IPS-18a (cell line): ENCODE measurements around the gene FAM234A.

Experiments used
- H3K27ac ChIP-seq: one replicate; pipeline ENCODE4 v1.5.1; 2013; ENCODE audit warnings: low read length
- H3K27me3 ChIP-seq: one replicate; pipeline ENCODE4 v1.6.1; 2013; ENCODE audit warnings: mild to moderate bottlenecking, low read length; ENCODE audit not compliant: control insufficient read depth, insufficient read depth
- H3K36me3 ChIP-seq: one replicate; pipeline ENCODE4 v1.6.1; 2013; ENCODE audit warnings: low read depth, low read length; ENCODE audit not compliant: control insufficient read depth
- H3K4me1 ChIP-seq: one replicate; pipeline ENCODE4 v1.6.1; 2013; ENCODE audit warnings: low read depth, low read length; ENCODE audit not compliant: control insufficient read depth
- H3K4me3 ChIP-seq: one replicate; pipeline ENCODE4 v1.5.1; 2013; ENCODE audit warnings: low read length
- H3K9ac ChIP-seq: one replicate; pipeline ENCODE4 v1.6.1; 2013; ENCODE audit warnings: mild to moderate bottlenecking, low read length, moderate library complexity
- H3K9me3 ChIP-seq: one replicate; pipeline ENCODE4 v1.6.1; 2013; ENCODE audit warnings: low read depth, low read length; ENCODE audit not compliant: control insufficient read depth

Gene FAM234A, protein sequence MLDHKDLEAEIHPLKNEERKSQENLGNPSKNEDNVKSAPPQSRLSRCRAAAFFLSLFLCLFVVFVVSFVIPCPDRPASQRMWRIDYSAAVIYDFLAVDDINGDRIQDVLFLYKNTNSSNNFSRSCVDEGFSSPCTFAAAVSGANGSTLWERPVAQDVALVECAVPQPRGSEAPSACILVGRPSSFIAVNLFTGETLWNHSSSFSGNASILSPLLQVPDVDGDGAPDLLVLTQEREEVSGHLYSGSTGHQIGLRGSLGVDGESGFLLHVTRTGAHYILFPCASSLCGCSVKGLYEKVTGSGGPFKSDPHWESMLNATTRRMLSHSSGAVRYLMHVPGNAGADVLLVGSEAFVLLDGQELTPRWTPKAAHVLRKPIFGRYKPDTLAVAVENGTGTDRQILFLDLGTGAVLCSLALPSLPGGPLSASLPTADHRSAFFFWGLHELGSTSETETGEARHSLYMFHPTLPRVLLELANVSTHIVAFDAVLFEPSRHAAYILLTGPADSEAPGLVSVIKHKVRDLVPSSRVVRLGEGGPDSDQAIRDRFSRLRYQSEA

DNA sequence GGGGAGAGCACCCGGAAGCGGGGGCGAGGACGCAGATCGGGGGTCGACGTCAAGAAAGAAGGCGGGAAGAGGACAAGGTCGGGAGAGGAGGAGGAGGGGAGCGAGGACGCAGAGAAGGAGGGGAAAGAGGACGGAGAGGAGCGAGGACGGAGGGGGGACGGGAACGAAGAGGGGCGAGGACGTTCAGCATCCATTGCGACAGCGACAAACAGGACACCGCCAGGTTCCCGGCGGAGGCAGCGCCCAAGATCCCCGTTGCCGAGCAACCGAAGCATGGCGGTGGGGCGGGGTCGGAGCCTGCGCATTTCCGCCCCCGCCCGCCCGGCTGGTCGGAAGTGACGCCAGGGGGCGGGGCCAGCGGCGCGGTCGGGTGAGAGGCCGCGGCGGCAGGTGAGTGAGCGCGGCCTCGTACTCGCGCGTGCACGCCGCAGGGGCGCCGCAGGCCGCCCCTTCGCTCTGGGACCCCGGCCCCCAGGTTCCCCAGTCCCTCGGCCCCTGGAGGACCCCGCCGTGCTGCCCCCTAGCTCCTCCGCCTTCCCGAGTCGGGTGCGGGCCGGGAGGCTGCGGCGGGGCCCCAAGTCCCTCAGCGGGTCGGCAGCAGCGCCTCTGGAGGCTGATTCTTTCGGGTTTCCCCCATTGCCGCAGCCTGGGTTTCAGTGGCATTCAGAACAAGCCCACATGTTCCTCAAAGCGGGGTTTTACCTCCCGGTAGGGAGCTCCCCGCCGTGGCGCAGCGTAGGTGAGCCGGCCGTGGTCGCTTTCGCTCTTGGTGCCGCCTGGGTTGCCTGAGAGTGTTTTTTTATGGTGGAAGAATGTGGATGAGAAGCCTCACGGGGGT, at the start of gene FAM234A:
FAM234A (plus strand) TSS at position 354 of the 838 bp plus-strand sequence. CDS start 19,593 bp downstream, outside the sequence.
- Histone ChIP-seq H3K27ac (peak within 1 kb of the TSS; percentile 64), H3K4me3 (peak within 1 kb of the TSS; percentile 85), H3K27me3 (no peaks in the 10 kb centered on the region), H3K9ac (peak within 1 kb of the TSS; percentile 89), H3K4me1 (peaks cover 3% of the 10 kb centered on the region), H3K36me3 (no peaks in the 10 kb centered on the region), H3K9me3 (no peaks in the 10 kb centered on the region)

DNA sequence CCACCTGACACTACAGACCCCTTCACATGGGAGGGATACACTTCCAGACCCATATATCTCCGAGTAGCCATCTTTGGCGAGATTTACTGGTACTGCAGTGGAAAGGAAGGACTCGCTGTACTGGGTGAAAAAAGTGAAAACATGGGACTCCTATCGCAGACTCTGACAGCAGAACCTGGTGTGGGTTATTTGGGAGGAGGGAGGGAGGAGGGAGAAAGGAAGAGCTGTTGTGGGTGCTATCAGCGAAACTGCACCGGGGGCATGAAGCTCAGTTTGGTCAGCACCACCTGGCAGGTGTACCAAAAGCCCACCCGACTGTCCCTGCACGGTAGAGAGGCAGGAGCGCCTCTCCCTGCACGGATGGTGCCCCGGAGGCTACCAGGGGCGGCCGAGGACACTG, 49.4 kb upstream of the FAM234A start:
- Histone ChIP-seq H3K9ac (no peak overlapping the region), H3K36me3 (peaks cover 34% of the 10 kb centered on the region), H3K4me1 (no peaks in the 10 kb centered on the region), H3K27ac (no peak overlapping the region), H3K27me3 (peaks cover 10% of the 10 kb centered on the region), H3K9me3 (no peaks in the 10 kb centered on the region), H3K4me3 (no peak overlapping the region)

DNA sequence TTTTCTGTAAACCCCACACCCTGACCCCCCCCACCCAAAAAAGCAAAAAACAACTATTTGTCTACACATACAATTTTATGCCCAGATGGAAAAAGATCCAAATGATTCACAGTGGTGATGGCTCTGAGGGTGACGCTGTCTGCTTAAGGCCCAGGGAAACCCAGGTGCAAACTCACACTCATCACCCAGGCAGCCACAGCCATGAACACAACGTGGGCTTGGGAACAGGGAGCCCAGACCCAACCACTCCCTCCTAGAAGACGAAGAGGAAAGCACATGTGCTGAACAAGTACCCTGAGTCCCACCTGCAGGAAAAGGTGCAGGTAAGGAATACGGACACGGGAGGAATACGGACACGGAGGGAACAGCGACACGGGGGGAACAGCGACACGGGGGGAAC, 48.9 kb upstream of the FAM234A start:
- no peaks in the 10 kb centered on the region for H3K4me1 ChIP-seq
- H3K9ac ChIP-seq = no peak overlapping the region
- no peaks in the 10 kb centered on the region for H3K9me3 ChIP-seq
- H3K4me3 ChIP-seq = no peak overlapping the region
- H3K36me3 ChIP-seq = peaks cover 38% of the 10 kb centered on the region
- peaks cover 6% of the 10 kb centered on the region for H3K27me3 ChIP-seq
- no peak overlapping the region for H3K27ac ChIP-seq

DNA sequence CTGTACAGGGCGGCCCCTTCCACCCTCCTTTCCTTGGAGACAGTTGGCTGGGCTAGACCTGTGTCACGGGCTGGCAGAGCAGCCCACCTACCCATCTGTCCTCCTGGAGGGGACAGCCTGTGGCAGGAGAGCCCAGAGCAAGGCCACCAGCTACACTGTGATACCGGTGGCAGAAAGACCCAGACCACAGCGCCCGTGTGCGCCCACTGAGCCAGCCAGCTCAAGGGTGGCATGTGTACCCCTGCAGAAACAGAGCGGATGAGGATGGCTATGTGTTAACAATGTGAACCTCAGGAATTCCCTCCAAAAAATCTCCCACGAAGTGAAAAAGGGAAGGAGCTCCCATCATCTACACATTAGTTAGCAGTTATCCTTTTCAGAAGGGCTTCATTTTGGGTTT, 47.3 kb upstream of the FAM234A start:
- Histone ChIP-seq H3K36me3 (peaks cover 53% of the 10 kb centered on the region), H3K9me3 (no peaks in the 10 kb centered on the region), H3K27ac (no peak overlapping the region), H3K27me3 (no peaks in the 10 kb centered on the region), H3K4me1 (no peaks in the 10 kb centered on the region), H3K9ac (no peak overlapping the region), H3K4me3 (no peak overlapping the region)

DNA sequence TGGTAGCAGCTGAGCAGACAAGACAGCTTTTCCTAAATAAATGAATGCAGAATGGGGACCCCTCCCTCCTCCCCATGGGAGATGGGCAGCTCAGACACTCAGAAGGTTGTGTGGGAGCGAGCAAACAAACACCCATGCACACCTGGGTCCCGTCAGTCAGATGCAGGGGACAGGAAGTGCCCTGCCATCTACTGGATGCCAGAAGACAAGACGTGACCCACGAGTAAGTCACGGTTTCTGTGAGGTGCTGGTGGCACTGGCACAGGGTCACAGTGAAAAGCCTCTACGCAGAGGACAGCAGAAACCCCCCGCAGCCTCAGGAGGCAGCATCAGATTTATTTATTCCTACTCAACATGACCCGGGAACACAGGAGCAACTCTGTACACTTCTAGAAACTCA, 45.9 kb upstream of the FAM234A start:
- no peaks in the 10 kb centered on the region for H3K4me1 ChIP-seq
- H3K9me3 ChIP-seq = no peaks in the 10 kb centered on the region
- H3K27ac ChIP-seq = no peak overlapping the region
- H3K27me3 ChIP-seq = no peaks in the 10 kb centered on the region
- H3K4me3 ChIP-seq = no peak overlapping the region
- H3K9ac ChIP-seq = no peak overlapping the region
- peaks cover 66% of the 10 kb centered on the region for H3K36me3 ChIP-seq

DNA sequence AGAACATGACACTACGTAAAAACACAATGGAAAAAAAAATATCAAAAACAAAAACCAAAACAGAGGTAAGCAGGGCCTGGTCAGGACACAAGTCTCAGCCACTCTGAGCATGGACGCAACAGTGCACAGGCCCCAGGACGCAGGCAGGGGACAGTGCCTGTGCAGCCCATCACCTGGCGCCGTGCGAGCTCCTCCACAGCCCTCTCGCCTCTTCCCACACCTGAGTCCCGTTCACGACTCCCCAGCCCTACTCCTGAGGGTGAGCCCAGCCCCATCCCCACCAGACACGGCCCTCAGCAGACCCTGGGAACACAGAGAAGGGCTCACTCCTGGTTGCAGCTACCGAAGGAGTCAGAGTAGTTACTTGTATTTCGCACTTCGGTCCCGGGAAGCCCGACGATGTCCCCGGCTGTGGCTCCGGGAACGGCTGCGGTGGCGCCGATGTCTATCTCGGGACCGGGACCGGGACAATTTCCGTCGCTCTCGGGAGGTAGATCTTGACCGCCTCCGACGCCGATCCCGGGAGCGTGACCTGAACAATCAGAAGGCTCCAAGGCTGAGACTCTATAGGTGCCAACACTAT, 44.9 kb upstream of the FAM234A start:
- no peak overlapping the region for H3K9ac ChIP-seq
- no peak overlapping the region for H3K4me3 ChIP-seq

DNA sequence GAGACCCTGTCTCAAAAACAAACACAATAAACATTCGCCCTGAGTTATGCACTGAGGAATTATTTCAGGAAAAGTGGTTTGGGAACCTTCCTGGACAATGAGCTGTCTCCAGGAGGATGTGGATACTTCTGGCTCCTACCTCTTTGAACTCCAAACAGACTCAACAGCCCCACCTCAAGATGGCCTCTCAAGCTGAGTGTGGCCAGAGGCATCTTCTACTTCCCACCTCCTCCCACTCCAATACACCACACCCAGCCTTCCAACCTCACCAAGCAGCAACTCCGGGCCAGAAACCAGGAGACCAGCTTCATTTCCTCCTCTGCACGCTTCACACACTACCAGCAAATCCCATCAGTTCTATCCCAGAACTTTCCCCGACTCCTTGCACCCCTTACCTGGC, 42.8 kb upstream of the FAM234A start:
- Histone ChIP-seq H3K4me3 (no peak overlapping the region), H3K9me3 (no peaks in the 10 kb centered on the region), H3K9ac (no peak overlapping the region), H3K36me3 (peaks cover 90% of the 10 kb centered on the region), H3K27ac (no peak overlapping the region), H3K27me3 (no peaks in the 10 kb centered on the region), H3K4me1 (no peaks in the 10 kb centered on the region)

More for the DNA sequence above, 44.9 kb upstream of the FAM234A start:
- Histone ChIP-seq H3K27me3 (no peaks in the 10 kb centered on the region), H3K36me3 (peaks cover 75% of the 10 kb centered on the region), H3K27ac (no peak overlapping the region), H3K9me3 (no peaks in the 10 kb centered on the region), H3K4me1 (no peaks in the 10 kb centered on the region)

DNA sequence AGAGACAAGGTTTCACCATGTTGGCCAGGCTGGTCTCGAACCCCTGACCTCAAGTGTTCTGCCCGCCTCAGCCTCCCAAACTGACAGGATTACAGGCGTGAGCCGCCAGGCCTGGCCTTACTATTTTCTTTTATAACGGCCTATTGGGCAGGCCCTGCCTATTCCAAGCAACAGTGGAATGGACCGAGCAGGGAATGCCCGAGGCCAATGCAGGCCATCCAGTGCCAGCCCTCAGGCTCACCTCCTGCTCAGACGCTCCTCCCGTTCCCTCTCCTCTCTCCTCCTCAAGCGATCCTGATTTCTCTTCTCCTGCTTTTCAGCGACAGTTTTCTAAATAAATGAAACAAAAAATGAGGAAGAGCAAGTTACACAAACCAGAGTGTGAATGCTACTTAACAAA, 41.9 kb upstream of the FAM234A start:
- H3K27ac ChIP-seq = no peak overlapping the region
- no peaks in the 10 kb centered on the region for H3K4me1 ChIP-seq
- H3K9me3 ChIP-seq = no peaks in the 10 kb centered on the region
- no peak overlapping the region for H3K9ac ChIP-seq
- peaks cover 90% of the 10 kb centered on the region for H3K36me3 ChIP-seq
- H3K27me3 ChIP-seq = no peaks in the 10 kb centered on the region
- H3K4me3 ChIP-seq = no peak overlapping the region

DNA sequence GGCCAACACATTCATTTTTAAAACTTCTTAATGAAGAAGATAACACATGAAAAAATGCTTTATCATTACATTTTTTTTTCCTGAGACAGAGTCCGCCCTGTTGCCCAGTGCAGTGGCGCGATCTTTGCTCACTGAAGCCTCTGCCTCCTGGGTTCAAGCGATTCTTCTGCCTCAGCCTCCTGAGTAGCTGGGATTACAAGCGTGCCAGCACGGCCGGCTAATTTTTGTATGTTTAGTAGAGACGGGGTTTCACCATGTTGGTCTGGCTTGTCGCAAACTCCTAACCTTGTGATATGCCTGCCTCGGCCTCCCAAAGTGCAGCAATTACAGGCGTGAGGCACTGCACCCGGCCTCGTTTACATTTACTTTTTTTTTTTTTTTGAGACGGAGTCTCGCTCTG, 41.2 kb upstream of the FAM234A start:
- Histone ChIP-seq H3K27me3 (no peaks in the 10 kb centered on the region), H3K4me1 (no peaks in the 10 kb centered on the region), H3K36me3 (peaks cover 90% of the 10 kb centered on the region), H3K9me3 (no peaks in the 10 kb centered on the region), H3K27ac (no peak overlapping the region), H3K9ac (no peak overlapping the region), H3K4me3 (no peak overlapping the region)

DNA sequence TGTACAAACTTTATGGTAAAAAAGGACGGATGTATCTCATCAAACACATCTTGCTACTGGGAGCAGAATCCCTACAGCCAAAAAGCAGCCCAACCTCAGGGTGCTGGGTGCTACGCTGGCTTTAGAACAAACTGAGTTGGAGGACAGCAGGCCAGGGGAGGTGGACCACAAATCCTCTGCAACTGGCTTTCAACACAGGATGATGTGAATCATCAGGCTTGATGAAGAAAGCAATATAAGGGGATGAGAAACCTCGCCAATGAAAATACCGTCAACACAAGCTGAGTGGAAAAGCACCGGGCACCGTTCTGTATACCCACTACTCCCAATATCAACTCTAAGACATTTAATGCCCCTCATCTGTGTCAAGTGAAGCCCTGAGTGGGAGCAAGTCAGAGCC, 40.1 kb upstream of the FAM234A start:
- no peaks in the 10 kb centered on the region for H3K9me3 ChIP-seq
- H3K4me1 ChIP-seq = no peaks in the 10 kb centered on the region
- no peak overlapping the region for H3K4me3 ChIP-seq
- H3K36me3 ChIP-seq = peaks cover 90% of the 10 kb centered on the region
- H3K9ac ChIP-seq = no peak overlapping the region
- H3K27ac ChIP-seq = no peak overlapping the region
- H3K27me3 ChIP-seq = no peaks in the 10 kb centered on the region

DNA sequence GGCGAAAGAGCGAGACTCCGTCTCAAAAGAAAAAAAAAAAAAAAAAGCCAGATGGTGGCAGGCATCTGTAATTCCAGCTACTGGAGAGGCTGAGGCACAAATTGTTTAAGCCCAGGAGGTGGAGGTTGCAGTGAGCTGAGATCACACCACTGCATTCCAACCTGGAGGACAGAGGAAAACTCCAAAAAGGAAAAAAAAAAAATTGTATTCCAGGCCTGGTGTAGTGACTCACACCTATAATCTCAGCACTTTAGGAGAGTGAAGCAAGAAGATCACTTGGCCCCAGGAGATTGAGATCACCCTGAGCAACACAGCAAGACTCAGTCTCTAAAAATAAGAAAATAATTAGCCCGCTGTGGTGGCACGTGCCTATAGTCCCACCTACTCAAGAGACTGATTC, 34.2 kb upstream of the FAM234A start:
- no peak overlapping the region for H3K9ac ChIP-seq
- no peaks in the 10 kb centered on the region for H3K27me3 ChIP-seq
- no peaks in the 10 kb centered on the region for H3K4me1 ChIP-seq
- H3K27ac ChIP-seq = no peak overlapping the region
- H3K4me3 ChIP-seq = no peak overlapping the region
- no peaks in the 10 kb centered on the region for H3K9me3 ChIP-seq
- H3K36me3 ChIP-seq = peaks cover 75% of the 10 kb centered on the region
